Measurements from ENCODE around the gene OR7G1. TPM values are rescaled to one million over a fixed set of nuclear protein-coding genes. Genes with fewer than 3 reads are reported as not detected.
A peak's percentile ranks its signal among the peaks of the same experiment; 100 is the strongest.

Gene OR7G1
- total and polyA plus RNA-seq, 10 of the 15 experiments (the other 5 are each of a cell fraction or from before 2014, with no cell fraction given), result not detected

GRCh38 chr19:9140159-9140874 is 24.8 kb upstream of the OR7G1 start, which contains the start of gene ZNF317 (continued):
- TF ChIP-seq ZBTB4 (CRISPR knock-in tag; IDR thresholded peaks at IDR 0.05) (no peak), RBBP5 (conservative IDR thresholded peaks at IDR 0.05) (0 out of 2 replicates have a peak, but pooled peaks have one; percentile 74), RELB (IDR thresholded peaks at IDR 0.05; ENCODE audit: low read depth) (0 out of 2 replicates have a peak, but pooled peaks have one; percentile 58), STAT1 (conservative IDR thresholded peaks at IDR 0.05) (peak; percentile 86; the same call in 1 of the 2 replicates), NR2F1 (conservative IDR thresholded peaks at IDR 0.05) (peak; percentile 88), TCF3 (IDR thresholded peaks at IDR 0.05; ENCODE audit: borderline replicate concordance, insufficient read depth, low read depth, low read length) (no peak), SREBF2 (IDR thresholded peaks at IDR 0.05; ENCODE audit: low read length) (no peak), IRF5 (IDR thresholded peaks at IDR 0.05; ENCODE audit: borderline replicate concordance) (peak; percentile 80), SIX5 (IDR thresholded peaks at IDR 0.05; ENCODE audit: low read depth, low read length, severe bottlenecking) (peak; percentile 95), ELK1 (IDR thresholded peaks at IDR 0.05; ENCODE audit: low read depth, low read length) (peak; percentile 79), KLF5 (IDR thresholded peaks at IDR 0.05; ENCODE audit: partially characterized antibody) (peak; percentile 89), EED (IDR thresholded peaks at IDR 0.05; ENCODE audit: low read depth) (no peak), YY1 (IDR thresholded peaks at IDR 0.05; ENCODE audit: low read depth, low read length) (peak; percentile 98), RELA (IDR thresholded peaks at IDR 0.05; ENCODE audit: borderline replicate concordance, partially characterized antibody) (peak; percentile 84), RAD21 (IDR thresholded peaks at IDR 0.05; ENCODE audit: insufficient read depth, low read depth, low read length) (no peak), SREBF1 (IDR thresholded peaks at IDR 0.05; ENCODE audit: low read length) (peak; percentile 79), SPI1 (IDR thresholded peaks at IDR 0.05; ENCODE audit: borderline replicate concordance, insufficient read depth, low read depth, low read length) (peak; percentile 62; the same call in 1 of the 2 replicates), BMI1 (IDR thresholded peaks at IDR 0.05; ENCODE audit: borderline replicate concordance) (no peak), NFIC (IDR thresholded peaks at IDR 0.05; ENCODE audit: low read depth, low read length) (no peak), ATF2 (IDR thresholded peaks at IDR 0.05; ENCODE audit: low read length) (no peak), FOXK2 (IDR thresholded peaks at IDR 0.05) (peak; percentile 82), RAD51 (IDR thresholded peaks at IDR 0.05) (peak; percentile 83)
